ENCODE data around the gene NKX1-1.

- no peak for TF ChIP-seq CTCF (IDR thresholded peaks at IDR 0.05)
- TF ChIP-seq POLR2A (IDR thresholded peaks at IDR 0.05), result no peak
Measured at GRCh38 chr4:1379801-1380331, 26.4 kb downstream of the NKX1-1 start.

Data from esophagus squamous epithelium (tissue), 4 donors.